Karpas-422 (cell line): ENCODE data around the gene SLC10A6. TPM values are rescaled to one million over a fixed set of nuclear protein-coding genes. Genes with fewer than 3 reads are reported as not detected.

Experiments used
- DNase-seq: peaks from one replicate; pipeline ENCODE4 v3.0.0-alpha.2; 2015
- H2AFZ ChIP-seq: fragments of 200-600 bp; sonication (generic); 2 replicates; pipeline ENCODE4 v1.6.1; 2014; ENCODE audit warnings: antibody characterized with exemption, low read length, mixed read lengths
- H3K27ac ChIP-seq: fragments of 200-600 bp; sonication (generic); 2 replicates; pipeline ENCODE4 v1.5.1; 2014; ENCODE audit warnings: mild to moderate bottlenecking, low read length, moderate library complexity
- H3K27me3 ChIP-seq: fragments of 200-600 bp; sonication (generic); 2 replicates; pipeline ENCODE4 v1.6.1; 2014; ENCODE audit warnings: low read length, mixed read lengths
- H3K36me3 ChIP-seq: fragments of 200-600 bp; sonication (generic); 2 replicates; pipeline ENCODE4 v1.6.1; 2014; ENCODE audit warnings: low read length, mixed read lengths; ENCODE audit not compliant: insufficient read depth
- H3K4me1 ChIP-seq: fragments of 200-600 bp; sonication (generic); 2 replicates; pipeline ENCODE4 v1.6.1; 2014; ENCODE audit warnings: mild to moderate bottlenecking, low read length, mixed read lengths
- H3K4me2 ChIP-seq: fragments of 200-600 bp; sonication (generic); 2 replicates; pipeline ENCODE4 v1.6.1; 2014; ENCODE audit warnings: low read length, low read depth, mild to moderate bottlenecking; ENCODE audit not compliant: poor library complexity, severe bottlenecking
- H3K4me3 ChIP-seq: fragments of 200-600 bp; sonication (generic); 2 replicates; pipeline ENCODE4 v1.5.1; 2014; ENCODE audit warnings: mild to moderate bottlenecking, antibody characterized with exemption, low read length, mixed read lengths
- H3K79me2 ChIP-seq: fragments of 200-600 bp; sonication (generic); 2 replicates; pipeline ENCODE4 v1.6.1; 2014; ENCODE audit warnings: mild to moderate bottlenecking, low read length, mixed read lengths
- H3K9ac ChIP-seq: fragments of 200-600 bp; sonication (generic); 2 replicates; pipeline ENCODE4 v1.6.0; 2014; ENCODE audit warnings: low read length
- H3K9me2 ChIP-seq: fragments of 200-600 bp; sonication (generic), shearing (Covaris generic); replicated peaks from 2 replicates; pipeline ENCODE4 v1.6.0; 2014; ENCODE audit warnings: mild to moderate bottlenecking, low read length, moderate library complexity; ENCODE audit not compliant: insufficient read depth
- H3K9me3 ChIP-seq: fragments of 300-700, 200-600 bp; sonication (generic); 2 replicates; pipeline ENCODE4 v1.6.1; 2014; ENCODE audit warnings: low read length, mixed read lengths
- H4K20me1 ChIP-seq: fragments of 200-600 bp; sonication (generic); 2 replicates; pipeline ENCODE4 v1.6.1; 2014; ENCODE audit warnings: mild to moderate bottlenecking, antibody characterized with exemption, low read length, low read depth; ENCODE audit not compliant: insufficient read depth
- total RNA-seq: library from RNA; depleted of rRNA; stranded (reverse); fragments of >200 nt; shearing (Covaris generic); gene quantifications from 2 replicates; pipeline ENCODE4 v1.2.3, GENCODE V29; 2014; ENCODE audit warnings: low replicate concordance; rRNA removed

The SLC10A6 gene, protein sequence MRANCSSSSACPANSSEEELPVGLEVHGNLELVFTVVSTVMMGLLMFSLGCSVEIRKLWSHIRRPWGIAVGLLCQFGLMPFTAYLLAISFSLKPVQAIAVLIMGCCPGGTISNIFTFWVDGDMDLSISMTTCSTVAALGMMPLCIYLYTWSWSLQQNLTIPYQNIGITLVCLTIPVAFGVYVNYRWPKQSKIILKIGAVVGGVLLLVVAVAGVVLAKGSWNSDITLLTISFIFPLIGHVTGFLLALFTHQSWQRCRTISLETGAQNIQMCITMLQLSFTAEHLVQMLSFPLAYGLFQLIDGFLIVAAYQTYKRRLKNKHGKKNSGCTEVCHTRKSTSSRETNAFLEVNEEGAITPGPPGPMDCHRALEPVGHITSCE
- total RNA-seq = not detected in 2 replicates

DNA sequence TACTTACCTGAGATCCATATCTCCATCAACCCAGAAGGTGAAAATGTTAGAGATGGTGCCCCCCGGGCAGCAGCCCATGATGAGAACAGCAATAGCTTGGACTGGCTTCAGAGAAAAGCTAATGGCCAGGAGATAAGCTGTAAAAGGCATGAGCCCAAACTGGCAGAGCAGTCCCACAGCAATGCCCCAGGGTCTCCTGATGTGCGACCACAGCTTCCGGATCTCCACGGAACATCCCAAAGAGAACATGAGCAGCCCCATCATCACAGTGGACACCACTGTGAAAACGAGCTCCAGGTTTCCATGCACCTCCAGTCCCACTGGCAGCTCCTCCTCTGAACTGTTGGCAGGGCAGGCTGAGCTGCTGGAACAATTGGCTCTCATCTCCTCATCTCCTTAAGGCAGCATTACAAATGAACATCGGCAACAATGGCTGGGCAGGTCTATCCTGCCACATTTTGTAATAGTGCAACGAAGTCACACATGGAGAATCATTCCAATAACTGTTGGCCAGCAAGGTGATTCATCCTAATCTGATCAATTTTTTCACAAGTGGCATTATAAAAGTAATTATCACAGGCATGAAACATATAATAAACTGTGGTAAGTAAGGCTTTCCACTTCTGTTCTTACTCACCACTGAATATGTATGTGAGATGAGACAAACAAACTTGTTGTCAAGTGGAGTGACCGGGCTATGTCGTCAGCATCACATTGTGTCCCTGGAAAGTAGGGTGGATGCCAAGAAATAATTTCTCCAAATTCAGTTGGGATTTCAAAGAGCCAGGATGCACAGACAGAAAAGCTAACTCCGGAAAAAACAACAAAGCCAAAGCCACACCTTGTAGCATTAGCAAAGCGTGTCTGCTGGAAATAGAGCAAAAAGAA lies at the start of gene SLC10A6:
TSS of gene SLC10A6 (minus strand) at position 653 of the 888 bp plus-strand sequence. CDS start at position 384, 269 bp downstream.
- Histone ChIP-seq H3K4me1 (no peaks in the 10 kb centered on the region), H3K9me3 (no peaks in the 10 kb centered on the region), H3K79me2 (no peaks in the 10 kb centered on the region), H3K4me3 (no peak within 1 kb of the TSS), H3K27ac (no peak within 1 kb of the TSS), H2AFZ (no peak within 1 kb of the TSS), H3K27me3 (no peaks in the 10 kb centered on the region), H3K9me2 (no peaks in the 10 kb centered on the region), H3K36me3 (no peaks in the 10 kb centered on the region), H4K20me1 (no peaks in the 10 kb centered on the region), H3K4me2 (no peak within 1 kb of the TSS), H3K9ac (no peak within 1 kb of the TSS)
- DNase-seq = no peak

DNA sequence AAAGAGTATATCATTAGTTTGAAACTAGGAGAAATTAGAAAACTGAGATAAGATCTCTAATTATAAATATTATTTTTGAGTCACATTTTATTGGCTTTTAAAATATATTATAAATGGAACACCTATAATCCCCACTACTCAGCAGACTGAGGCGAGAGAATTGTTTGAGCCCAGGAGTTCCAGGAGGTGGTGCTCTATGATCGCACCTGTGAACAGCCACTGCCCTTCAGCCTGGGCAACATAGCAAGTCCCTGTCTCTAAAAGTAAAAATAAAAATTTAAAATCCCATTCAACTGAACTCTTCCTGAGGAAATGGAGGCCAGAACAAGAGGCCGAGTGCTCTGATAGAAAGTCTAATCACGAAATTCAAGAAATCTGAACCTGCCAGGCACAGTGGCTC lies 49.4 kb upstream of the SLC10A6 start:
- Histone ChIP-seq H3K4me1 (no peaks in the 10 kb centered on the region), H4K20me1 (no peaks in the 10 kb centered on the region), H3K9ac (no peak overlapping the region), H3K4me2 (no peak overlapping the region), H3K36me3 (no peaks in the 10 kb centered on the region), H3K9me3 (no peaks in the 10 kb centered on the region), H3K27ac (no peak overlapping the region), H3K4me3 (no peak overlapping the region), H3K79me2 (no peaks in the 10 kb centered on the region), H2AFZ (no peak overlapping the region), H3K27me3 (no peaks in the 10 kb centered on the region), H3K9me2 (no peaks in the 10 kb centered on the region)
- no peak for DNase-seq

DNA sequence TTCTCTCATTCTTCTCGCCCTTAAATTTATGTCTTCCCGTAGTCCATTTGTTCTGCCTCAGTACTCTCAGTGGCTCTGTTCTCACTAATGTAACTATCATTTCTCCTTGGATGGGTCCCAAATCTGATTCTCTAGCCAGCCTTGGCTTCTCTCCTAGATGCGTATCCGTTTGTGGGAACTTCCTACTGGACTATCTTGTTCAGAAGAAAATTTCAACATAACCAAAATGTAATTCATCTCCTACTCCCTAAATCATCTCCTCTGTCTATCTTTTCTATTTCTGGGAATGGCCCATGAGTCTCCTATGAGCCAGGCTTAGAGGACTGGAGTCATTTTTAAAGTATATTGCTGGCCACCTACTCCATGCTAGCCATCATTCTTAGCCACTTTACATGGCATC lies 47.4 kb upstream of the SLC10A6 start:
- DNase-seq = no peak
- no peak overlapping the region for H3K9ac ChIP-seq

DNA sequence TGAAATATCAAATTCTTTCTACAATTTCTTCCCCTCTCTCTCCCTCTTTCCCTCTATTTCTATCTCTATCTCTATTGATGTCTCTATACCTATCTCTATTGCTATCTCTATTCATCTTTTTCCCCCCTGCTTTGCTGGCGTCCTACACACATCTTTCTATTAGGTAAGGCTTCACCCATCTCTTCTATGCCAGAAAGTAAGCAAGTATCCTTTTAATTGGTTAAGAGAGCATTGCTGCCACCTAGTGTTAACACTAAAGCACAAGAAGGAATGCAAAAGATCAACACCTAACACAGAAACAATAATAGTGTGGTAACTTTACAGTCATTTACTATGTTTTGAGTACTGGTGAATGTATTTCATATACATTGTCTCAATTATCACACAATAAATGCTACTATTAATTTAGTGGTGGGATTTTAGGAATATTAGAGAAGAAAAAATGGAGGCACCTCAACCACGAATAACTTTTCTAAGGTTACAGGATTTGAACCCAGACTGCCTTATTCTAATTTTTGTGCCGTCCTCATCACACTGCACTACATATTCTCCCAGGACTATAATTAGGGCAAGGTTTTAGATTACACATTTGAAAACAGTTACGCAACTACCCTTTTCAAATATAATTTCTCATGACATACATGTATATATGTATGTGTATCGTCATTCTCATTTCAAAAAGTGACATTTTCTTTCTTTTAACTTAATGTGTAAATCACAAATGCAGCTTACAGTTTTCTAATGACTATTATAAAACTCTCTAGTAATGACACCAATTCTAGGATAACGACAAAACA lies 46.7 kb upstream of the SLC10A6 start:
- Histone ChIP-seq H4K20me1 (no peaks in the 10 kb centered on the region), H3K4me1 (no peaks in the 10 kb centered on the region), H3K79me2 (no peaks in the 10 kb centered on the region), H3K9me3 (no peaks in the 10 kb centered on the region), H3K27me3 (no peaks in the 10 kb centered on the region), H3K9ac (no peak overlapping the region), H3K4me2 (no peak overlapping the region), H3K36me3 (no peaks in the 10 kb centered on the region), H2AFZ (no peak overlapping the region), H3K27ac (no peak overlapping the region), H3K4me3 (no peak overlapping the region), H3K9me2 (no peaks in the 10 kb centered on the region)
- DNase-seq = peak; percentile 82

More for the DNA sequence above, 47.4 kb upstream of the SLC10A6 start:
- no peak overlapping the region for H3K27ac ChIP-seq
- H3K36me3 ChIP-seq = no peaks in the 10 kb centered on the region
- no peaks in the 10 kb centered on the region for H3K27me3 ChIP-seq
- H3K9me3 ChIP-seq = no peaks in the 10 kb centered on the region
- no peaks in the 10 kb centered on the region for H3K4me1 ChIP-seq
- no peaks in the 10 kb centered on the region for H4K20me1 ChIP-seq
- no peaks in the 10 kb centered on the region for H3K79me2 ChIP-seq
- no peak overlapping the region for H2AFZ ChIP-seq
- no peak overlapping the region for H3K4me3 ChIP-seq
- H3K9me2 ChIP-seq = no peaks in the 10 kb centered on the region
- H3K4me2 ChIP-seq = no peak overlapping the region

DNA sequence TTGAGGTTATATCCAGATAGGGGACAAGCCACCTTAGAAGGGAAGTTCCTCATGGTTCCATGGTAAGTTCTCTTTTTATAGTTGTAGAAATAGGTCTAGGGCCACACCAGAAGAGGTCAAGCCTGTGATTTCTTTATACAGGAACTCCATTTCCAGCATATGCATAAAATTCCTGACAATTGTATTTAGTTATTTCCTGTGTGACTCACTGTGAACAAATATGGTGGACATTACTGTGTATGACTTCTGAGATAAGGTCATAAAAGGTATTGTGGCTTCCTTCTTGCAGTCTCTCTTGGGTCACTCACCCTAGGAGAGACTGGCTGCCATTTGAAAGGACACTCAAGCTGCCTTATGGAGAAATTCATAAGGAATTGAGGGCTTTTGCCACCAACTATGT lies 45.3 kb upstream of the SLC10A6 start:
- Histone ChIP-seq H3K4me2 (no peak overlapping the region), H3K9me2 (no peaks in the 10 kb centered on the region), H3K27me3 (no peaks in the 10 kb centered on the region), H3K36me3 (no peaks in the 10 kb centered on the region), H3K27ac (no peak overlapping the region), H3K4me1 (no peaks in the 10 kb centered on the region), H4K20me1 (no peaks in the 10 kb centered on the region), H3K4me3 (no peak overlapping the region), H2AFZ (no peak overlapping the region), H3K9ac (no peak overlapping the region), H3K79me2 (no peaks in the 10 kb centered on the region), H3K9me3 (no peaks in the 10 kb centered on the region)
- no peak for DNase-seq

DNA sequence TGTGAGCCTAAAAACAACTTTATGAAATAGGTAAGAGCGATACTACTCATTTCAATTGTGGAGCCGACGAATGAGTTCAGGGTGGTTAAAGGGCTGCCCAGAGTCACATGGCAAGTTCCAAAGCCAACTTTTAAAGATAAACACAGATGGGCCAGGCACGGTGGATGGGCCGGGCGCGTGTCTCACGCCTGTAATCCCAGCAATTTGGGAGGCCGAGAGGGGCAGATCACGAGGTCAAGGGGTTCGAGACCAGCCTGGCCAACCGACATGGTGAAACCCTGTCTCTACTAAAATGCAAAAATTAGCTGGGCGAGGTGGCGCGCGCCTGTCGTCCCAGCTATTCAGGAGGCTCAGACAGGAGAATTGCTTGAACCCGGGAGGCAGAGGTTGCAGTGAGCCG lies 44.0 kb upstream of the SLC10A6 start:
- Histone ChIP-seq H3K27ac (no peak overlapping the region), H3K79me2 (no peaks in the 10 kb centered on the region), H3K4me1 (no peaks in the 10 kb centered on the region), H3K27me3 (no peaks in the 10 kb centered on the region), H3K36me3 (no peaks in the 10 kb centered on the region), H2AFZ (no peak overlapping the region), H3K9me3 (no peaks in the 10 kb centered on the region), H3K4me2 (no peak overlapping the region), H3K4me3 (no peak overlapping the region), H3K9ac (no peak overlapping the region), H3K9me2 (no peaks in the 10 kb centered on the region), H4K20me1 (no peaks in the 10 kb centered on the region)
- DNase-seq = no peak

DNA sequence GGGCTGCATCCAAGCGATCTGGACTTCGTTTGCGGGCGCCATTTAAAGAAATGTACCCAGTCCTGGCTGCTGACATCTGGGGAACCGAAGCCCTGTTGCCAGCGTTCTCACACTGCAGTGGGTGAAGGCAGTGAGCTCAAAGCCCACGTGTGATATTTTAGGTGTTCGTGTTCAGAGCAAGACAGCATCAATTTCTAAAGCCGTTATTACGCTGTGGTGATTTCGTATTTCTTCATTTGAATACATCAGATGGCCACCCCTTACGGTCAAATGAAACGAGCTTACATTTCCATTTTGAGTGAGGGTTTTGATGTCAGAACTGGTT lies 43.4 kb upstream of the SLC10A6 start:
- no peaks in the 10 kb centered on the region for H3K9me2 ChIP-seq
- no peaks in the 10 kb centered on the region for H3K9me3 ChIP-seq
- no peaks in the 10 kb centered on the region for H3K27me3 ChIP-seq
- no peaks in the 10 kb centered on the region for H4K20me1 ChIP-seq
- no peaks in the 10 kb centered on the region for H3K79me2 ChIP-seq
- no peak overlapping the region for H3K4me2 ChIP-seq
- DNase-seq = no peak
- no peak overlapping the region for H3K9ac ChIP-seq
- H3K4me1 ChIP-seq = no peaks in the 10 kb centered on the region
- H3K36me3 ChIP-seq = no peaks in the 10 kb centered on the region
- H3K4me3 ChIP-seq = no peak overlapping the region
- H3K27ac ChIP-seq = no peak overlapping the region
- H2AFZ ChIP-seq = no peak overlapping the region
